ENCODE data around the gene GDF9.

GDF9 gene

GRCh38 chr5:132848270-132848669 is 18.0 kb downstream of the GDF9 start:
- TF ChIP-seq ZFX (IDR thresholded peaks at IDR 0.05) = no peak
- TF ChIP-seq, protein P1, sequence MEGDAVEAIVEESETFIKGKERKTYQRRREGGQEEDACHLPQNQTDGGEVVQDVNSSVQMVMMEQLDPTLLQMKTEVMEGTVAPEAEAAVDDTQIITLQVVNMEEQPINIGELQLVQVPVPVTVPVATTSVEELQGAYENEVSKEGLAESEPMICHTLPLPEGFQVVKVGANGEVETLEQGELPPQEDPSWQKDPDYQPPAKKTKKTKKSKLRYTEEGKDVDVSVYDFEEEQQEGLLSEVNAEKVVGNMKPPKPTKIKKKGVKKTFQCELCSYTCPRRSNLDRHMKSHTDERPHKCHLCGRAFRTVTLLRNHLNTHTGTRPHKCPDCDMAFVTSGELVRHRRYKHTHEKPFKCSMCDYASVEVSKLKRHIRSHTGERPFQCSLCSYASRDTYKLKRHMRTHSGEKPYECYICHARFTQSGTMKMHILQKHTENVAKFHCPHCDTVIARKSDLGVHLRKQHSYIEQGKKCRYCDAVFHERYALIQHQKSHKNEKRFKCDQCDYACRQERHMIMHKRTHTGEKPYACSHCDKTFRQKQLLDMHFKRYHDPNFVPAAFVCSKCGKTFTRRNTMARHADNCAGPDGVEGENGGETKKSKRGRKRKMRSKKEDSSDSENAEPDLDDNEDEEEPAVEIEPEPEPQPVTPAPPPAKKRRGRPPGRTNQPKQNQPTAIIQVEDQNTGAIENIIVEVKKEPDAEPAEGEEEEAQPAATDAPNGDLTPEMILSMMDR (conservative IDR thresholded peaks at IDR 0.05) = no peak
- H3K27ac ChIP-seq = no peak overlapping the region

- no peak for TF ChIP-seq ZFX (IDR thresholded peaks at IDR 0.05)
- TF ChIP-seq, protein P1 (conservative IDR thresholded peaks at IDR 0.05) = no peak
- peak overlapping the region; percentile 88 for H3K27ac ChIP-seq
Observed at GRCh38 chr5:132841305-132841704, 25.0 kb downstream of the GDF9 start.

DNA sequence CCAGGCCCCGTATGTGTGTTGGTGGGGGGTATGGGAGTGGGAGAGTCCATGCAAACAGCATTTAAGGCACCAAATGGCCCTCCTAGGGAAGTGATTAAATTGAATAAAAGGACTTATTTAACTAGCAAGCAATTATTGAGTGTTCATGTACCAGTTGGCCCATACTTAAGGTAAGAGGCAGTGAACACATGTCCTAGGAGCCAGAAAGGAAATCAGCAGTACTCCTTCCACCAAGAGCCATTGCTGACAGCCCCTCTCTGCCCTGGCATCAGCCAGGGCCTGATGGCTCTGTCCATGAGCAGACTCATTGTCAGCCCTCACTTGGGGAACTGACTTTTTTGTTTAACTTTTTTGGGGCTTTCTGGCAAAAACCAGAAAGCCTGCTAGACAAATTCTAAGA is 25.4 kb downstream of the GDF9 start:
- peak overlapping the region; percentile 88 for H3K27ac ChIP-seq
- TF ChIP-seq, protein P1 (conservative IDR thresholded peaks at IDR 0.05) = no peak
- no peak for TF ChIP-seq ZFX (IDR thresholded peaks at IDR 0.05)

- no peak for TF ChIP-seq ZFX (IDR thresholded peaks at IDR 0.05)
- TF ChIP-seq, protein P1 (conservative IDR thresholded peaks at IDR 0.05) = no peak
- peak overlapping the region; percentile 88 for H3K27ac ChIP-seq
Observed at GRCh38 chr5:132840313-132840712, 26.0 kb downstream of the GDF9 start.

DNA sequence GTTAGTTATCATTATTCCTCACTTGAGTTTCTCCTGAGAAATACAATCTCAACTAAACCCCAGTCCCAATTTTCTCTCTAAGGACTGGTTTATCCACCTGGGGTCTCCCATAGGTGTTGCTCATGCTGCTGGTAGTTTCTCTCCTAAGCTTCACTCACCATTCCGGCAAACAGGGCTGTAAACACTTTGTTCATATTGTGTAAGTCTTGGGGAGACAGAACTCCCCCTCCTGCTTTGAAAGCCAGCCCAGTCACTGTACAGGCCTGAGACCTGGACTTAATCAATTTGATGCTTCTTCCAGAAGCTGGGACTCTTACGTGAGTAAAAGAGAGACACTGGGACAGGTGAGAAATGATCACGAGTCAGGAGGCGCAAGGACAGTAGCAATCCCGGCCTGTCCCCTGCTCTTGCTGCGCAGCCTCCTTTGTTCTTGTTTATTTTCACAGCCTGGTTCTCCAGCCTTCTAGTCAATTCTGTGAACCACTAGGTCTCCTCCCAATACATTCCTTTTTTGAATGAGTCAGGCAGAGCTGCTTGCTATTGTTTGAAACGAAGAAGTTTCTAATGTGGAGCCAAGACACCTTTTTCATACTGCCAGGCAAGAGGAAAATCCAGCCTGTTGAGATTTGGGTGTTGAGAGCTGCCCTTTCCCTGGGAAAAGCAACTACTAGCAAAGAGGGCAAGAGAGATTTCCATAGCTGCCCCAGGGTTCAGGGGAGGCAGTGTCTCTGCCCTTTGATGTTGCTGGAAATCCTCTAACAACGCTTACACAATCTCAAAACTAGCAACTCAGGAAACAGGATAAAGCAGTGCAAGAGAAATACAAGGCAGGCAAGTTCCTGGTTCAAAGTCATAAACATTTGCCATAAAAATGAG is 26.6 kb downstream of the GDF9 start:
- H3K27ac ChIP-seq = peak overlapping the region; percentile 88

DNA sequence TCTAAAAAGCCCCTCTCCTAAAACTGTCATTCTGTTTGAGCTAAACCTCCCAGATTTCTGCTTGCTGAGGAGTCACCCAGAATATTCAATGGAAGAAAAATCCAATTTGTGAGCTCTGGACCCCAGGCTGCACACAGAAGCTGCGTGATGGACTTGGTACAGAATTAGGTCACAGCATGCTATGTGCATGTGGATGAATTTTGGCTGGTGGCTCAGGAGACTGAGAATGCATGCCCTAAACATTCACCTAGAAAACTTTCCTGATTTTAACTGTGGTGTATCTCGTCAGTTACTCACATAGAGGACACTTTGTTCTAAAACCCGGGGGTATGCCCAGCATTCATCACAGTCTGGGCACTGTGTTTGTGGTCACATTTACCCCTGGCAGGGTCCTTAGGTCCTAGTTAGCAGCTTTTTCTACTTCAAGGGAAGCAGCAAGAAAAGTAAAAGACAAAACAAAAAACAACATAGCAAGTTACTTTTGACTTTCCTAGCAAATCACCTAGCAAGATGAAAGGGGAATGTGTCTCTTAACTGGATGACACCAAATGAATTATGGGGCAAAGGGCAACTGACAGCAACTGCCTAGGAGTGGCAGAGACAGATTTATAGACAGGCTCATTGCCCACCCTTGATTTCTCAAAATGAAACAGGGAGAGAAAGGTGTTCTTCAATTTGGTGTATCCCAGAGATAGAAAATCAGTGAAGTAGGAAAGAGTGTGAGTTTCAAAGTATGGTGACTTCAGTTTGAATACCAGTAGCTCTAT is 27.6 kb downstream of the GDF9 start:
- peak overlapping the region; percentile 88; the same call in 1 of the 2 replicates for H3K27ac ChIP-seq
- TF ChIP-seq ZFX (IDR thresholded peaks at IDR 0.05) = no peak
- TF ChIP-seq, protein P1 (conservative IDR thresholded peaks at IDR 0.05) = no peak

More for the DNA sequence above, 26.6 kb downstream of the GDF9 start:
- TF ChIP-seq, protein P1 (conservative IDR thresholded peaks at IDR 0.05) = no peak
- TF ChIP-seq ZFX (IDR thresholded peaks at IDR 0.05) = peak; percentile 33; the same call in 1 of the 2 replicates

DNA sequence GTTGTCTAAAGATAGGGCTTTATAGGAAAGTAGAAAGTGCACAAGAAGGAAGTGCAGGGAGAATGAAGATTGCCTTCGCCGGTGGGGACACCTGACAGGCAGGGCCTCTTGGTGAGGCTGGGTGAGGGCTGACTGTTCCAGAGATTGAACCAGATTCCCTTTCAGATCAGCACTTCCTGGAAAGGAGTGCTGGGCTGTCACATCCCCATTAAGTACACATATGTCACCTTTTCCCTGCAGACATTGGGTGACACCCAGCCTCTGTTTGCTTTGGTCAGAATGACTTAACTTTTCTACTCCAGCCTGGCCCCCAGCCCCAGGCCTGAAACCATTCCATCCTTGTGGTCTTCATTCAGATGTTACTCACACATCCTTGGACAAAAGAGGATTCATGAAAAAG is 28.4 kb downstream of the GDF9 start:
- H3K27ac ChIP-seq = peak overlapping the region; percentile 88
- no peak for TF ChIP-seq ZFX (IDR thresholded peaks at IDR 0.05)
- TF ChIP-seq, protein P1 (conservative IDR thresholded peaks at IDR 0.05) = no peak

Measured in C4-2B (cell line).